Activated B cell treated with CpG ODN at 0.5 μM for 24 hours (primary cell): ENCODE results near the gene OR10A3. TPM values are rescaled to one million over a fixed set of nuclear protein-coding genes. Genes with fewer than 3 reads are reported as not detected.

Experiments used
- ATAC-seq: fragments of 200-7000 bp; cut with Tn5 transposase; one replicate; pipeline ENCODE4 v1.10.0; 2021; ENCODE audit warnings: low read depth, mild to moderate bottlenecking, moderate library complexity
- CTCF ChIA-PET: fragments of 350-600 bp; sonication (Branson Sonifier 250); formaldehyde crosslinking; loops from one replicate; lab custom pipeline; 2021; ENCODE audit warnings: antibody characterized with exemption; lab: Charles Lee
- POLR2A ChIA-PET: fragments of 350-600 bp; sonication (Branson Sonifier 250); formaldehyde crosslinking; loops from one replicate; lab custom pipeline; 2021; ENCODE audit warnings: antibody characterized with exemption; lab: Charles Lee
- DNase-seq: peaks from one replicate; pipeline ENCODE4 v3.0.0; 2022
- H3K27ac Mint-ChIP-seq: one replicate; pipeline ENCODE4 v1.8.0; 2020; ENCODE audit warnings: mixed read lengths
- H3K27me3 Mint-ChIP-seq: one replicate; pipeline ENCODE4 v1.8.0; 2021; ENCODE audit warnings: mixed read lengths
- H3K36me3 Mint-ChIP-seq: one replicate; pipeline ENCODE4 v1.8.0; 2021; ENCODE audit warnings: low read depth, mixed read lengths
- H3K4me1 Mint-ChIP-seq: one replicate; pipeline ENCODE4 v1.8.0; 2021; ENCODE audit warnings: mixed read lengths
- H3K4me3 Mint-ChIP-seq: one replicate; pipeline ENCODE4 v1.8.0; 2020; ENCODE audit warnings: mild to moderate bottlenecking, mixed read lengths
- H3K9me3 Mint-ChIP-seq: one replicate; pipeline ENCODE4 v1.8.0; 2020; ENCODE audit warnings: mixed read lengths
- CTCF ChIP-seq: fragments of 200-600 bp; IDR thresholded peaks from one replicate; pipeline ENCODE4 v1.8.0; 2022; ENCODE audit warnings: antibody characterized with exemption, mild to moderate bottlenecking
- intact Hi-C: fragments of 100-400 bp; cut with micrococcal nuclease; formaldehyde crosslinking; loops from one replicate; pipeline ENCODE4 v1.15.1; 2024
- total RNA-seq: library from RNA; stranded (reverse); gene quantifications from 2 replicates; pipeline ENCODE4 v1.2.3, GENCODE V29; 2022

The OR10A3 gene
- total RNA-seq, 1 donor from 2014 or later, result not detected

GRCh38 chr11:7906481-7906880 lies 35.0 kb downstream of the OR10A3 start:
- H3K27me3 Mint-ChIP-seq, result peaks cover 21% of the 10 kb centered on the region

GRCh38 chr11:7905961-7906429 lies 35.5 kb downstream of the OR10A3 start:
- Mint-ChIP-seq H3K27ac (no peak overlapping the region), H3K4me3 (no peak overlapping the region), H3K27me3 (peaks cover 21% of the 10 kb centered on the region), H3K9me3 (no peaks in the 10 kb centered on the region), H3K36me3 (no peaks in the 10 kb centered on the region), H3K4me1 (no peaks in the 10 kb centered on the region)
- intact Hi-C loops, result no loop called here
- TF ChIP-seq CTCF, result no peak
- ChIA-PET POLR2A (no interaction called here), CTCF (no interaction called here)
- DNase-seq (no peak), ATAC-seq (no peak)

More at GRCh38 chr11:7906481-7906880, 35.0 kb downstream of the OR10A3 start:
- DNase-seq (no peak), ATAC-seq (no peak)
- no peaks in the 10 kb centered on the region for H3K9me3 Mint-ChIP-seq
- no peaks in the 10 kb centered on the region for H3K36me3 Mint-ChIP-seq
- no peak overlapping the region for H3K27ac Mint-ChIP-seq
- no peak overlapping the region for H3K4me3 Mint-ChIP-seq
- TF ChIP-seq CTCF, result no peak
- no peaks in the 10 kb centered on the region for H3K4me1 Mint-ChIP-seq
- ChIA-PET CTCF (no interaction called here), POLR2A (no interaction called here)
- intact Hi-C loops, result no loop called here

GRCh38 chr11:7905549-7905948 lies 36.0 kb downstream of the OR10A3 start:
- Mint-ChIP-seq H3K4me1 (no peaks in the 10 kb centered on the region), H3K4me3 (no peak overlapping the region), H3K9me3 (peaks cover under 1% of the 10 kb centered on the region), H3K27ac (no peak overlapping the region), H3K27me3 (peaks cover 19% of the 10 kb centered on the region), H3K36me3 (no peaks in the 10 kb centered on the region)
- ChIA-PET POLR2A (no interaction called here), CTCF (interaction anchor here (1.0 kb wide), 1 partner anchor 13 kb away, joined by 3 read pairs; no protein-coding TSS in a partner anchor)
- intact Hi-C loops, result no loop called here
- DNase-seq (no peak), ATAC-seq (no peak)
- TF ChIP-seq CTCF, result no peak

GRCh38 chr11:7904917-7905316 lies 36.6 kb downstream of the OR10A3 start:
- ChIA-PET POLR2A (no interaction called here), CTCF (interaction anchor here (1.0 kb wide), 1 partner anchor 12 kb away, joined by 3 read pairs; no protein-coding TSS in a partner anchor)
- peaks cover 2% of the 10 kb centered on the region for H3K9me3 Mint-ChIP-seq
- no peak overlapping the region for H3K4me3 Mint-ChIP-seq
- H3K4me1 Mint-ChIP-seq, result no peaks in the 10 kb centered on the region
- peaks cover 15% of the 10 kb centered on the region for H3K27me3 Mint-ChIP-seq
- DNase-seq (no peak), ATAC-seq (no peak)
- TF ChIP-seq CTCF, result no peak
- intact Hi-C loops, result no loop called here
- no peak overlapping the region for H3K27ac Mint-ChIP-seq
- no peaks in the 10 kb centered on the region for H3K36me3 Mint-ChIP-seq

- no peak for TF ChIP-seq CTCF
- Mint-ChIP-seq H3K36me3 (no peaks in the 10 kb centered on the region), H3K27me3 (peaks cover 13% of the 10 kb centered on the region), H3K4me1 (no peaks in the 10 kb centered on the region), H3K9me3 (peaks cover 7% of the 10 kb centered on the region), H3K27ac (no peak overlapping the region), H3K4me3 (no peak overlapping the region)
- CTCF ChIA-PET, result no interaction called here
- no peak for DNase-seq
- POLR2A ChIA-PET, result no interaction called here
- ATAC-seq, result no peak
- intact Hi-C loops, result no loop called here
Measured at GRCh38 chr11:7903940-7904339, 37.6 kb downstream of the OR10A3 start.
